DOHH2 (cell line): ENCODE measurements around the gene DNAH14.

ENCODE experiments used
- H3F3A ChIP-seq: fragments of 200-600 bp; sonication (generic), shearing (Covaris generic); 2 replicates; pipeline ENCODE4 v1.6.0; 2016; ENCODE audit warnings: antibody characterized with exemption, mild to moderate bottlenecking; ENCODE audit not compliant: control insufficient read depth, insufficient read depth
- H3K27ac ChIP-seq: fragments of 200-600 bp; sonication (generic); 2 replicates; pipeline ENCODE4 v1.5.1; 2014; ENCODE audit warnings: low read depth, mild to moderate bottlenecking, low read length, moderate library complexity
- H3K27me3 ChIP-seq: fragments of 200-600 bp; sonication (generic); 2 replicates; pipeline ENCODE4 v1.6.1; 2014; ENCODE audit warnings: mild to moderate bottlenecking, low read length, mixed read lengths; ENCODE audit not compliant: control insufficient read depth
- H3K36me3 ChIP-seq: fragments of 200-600 bp; sonication (generic); 2 replicates; pipeline ENCODE4 v1.6.1; 2014; ENCODE audit warnings: mild to moderate bottlenecking, low read length, moderate library complexity, mixed read lengths; ENCODE audit not compliant: control insufficient read depth
- H3K4me1 ChIP-seq: fragments of 200-600 bp; sonication (generic); 2 replicates; pipeline ENCODE4 v1.6.1; 2014; ENCODE audit warnings: mild to moderate bottlenecking, low read length, mixed read lengths; ENCODE audit not compliant: control insufficient read depth
- H3K4me2 ChIP-seq: fragments of 200-600 bp; sonication (generic); 2 replicates; pipeline ENCODE4 v1.6.0; 2014; ENCODE audit warnings: mild to moderate bottlenecking, low read length, moderate library complexity
- H3K4me3 ChIP-seq: fragments of 200-600 bp; sonication (generic); 2 replicates; pipeline ENCODE4 v1.5.1; 2014; ENCODE audit warnings: mild to moderate bottlenecking, low read length, mixed read lengths
- H3K79me2 ChIP-seq: fragments of 200-600 bp; sonication (generic); 2 replicates; pipeline ENCODE4 v1.6.1; 2014; ENCODE audit warnings: mild to moderate bottlenecking, low read length, mixed read lengths; ENCODE audit not compliant: control insufficient read depth
- H3K9me2 ChIP-seq: fragments of 200-600 bp; sonication (generic); replicated peaks from 2 replicates; pipeline ENCODE4 v1.6.1; 2014; ENCODE audit warnings: mild to moderate bottlenecking, low read length, mixed read lengths; ENCODE audit not compliant: control insufficient read depth
- H3K9me3 ChIP-seq: fragments of 200-600 bp; sonication (generic); 2 replicates; pipeline ENCODE4 v1.6.1; 2014; ENCODE audit warnings: antibody characterized with exemption, low read length, mixed read lengths; ENCODE audit not compliant: control insufficient read depth, insufficient read depth
- H4K20me1 ChIP-seq: fragments of 200-600 bp; sonication (generic); 2 replicates; pipeline ENCODE4 v1.6.0; 2014; ENCODE audit warnings: low read depth, mild to moderate bottlenecking, antibody characterized with exemption, low read length, moderate library complexity; ENCODE audit not compliant: control insufficient read depth, insufficient read depth
- EZH2phosphoT487 ChIP-seq: fragments of 200-600 bp; sonication (generic); IDR thresholded peaks from 2 replicates; pipeline ENCODE4 v1.6.1; 2017; ENCODE audit warnings: borderline replicate concordance, mild to moderate bottlenecking, antibody characterized with exemption, low read length, moderate library complexity, mixed read lengths
- TF ChIP-seq, protein P1 (sequence below): fragments of 200-600 bp; sonication (generic); IDR thresholded peaks from one replicate; pipeline ENCODE4 v1.5.1; 2014; ENCODE audit warnings: antibody characterized with exemption, mild to moderate bottlenecking, low read depth, low read length; ENCODE audit not compliant: poor library complexity, severe bottlenecking

The DNAH14 gene

GRCh38 chr1:225426395-225427234 lies 497.1 kb downstream of the DNAH14 start:
- H3K36me3 ChIP-seq, result peaks cover 60% of the 10 kb centered on the region
- peak overlapping the region; percentile 86 for H3K4me2 ChIP-seq
- peak overlapping the region; percentile 82 for H3K27ac ChIP-seq
- H3K4me1 ChIP-seq, result peaks cover 41% of the 10 kb centered on the region
- H3K79me2 ChIP-seq, result peaks cover 63% of the 10 kb centered on the region
- peaks cover 8% of the 10 kb centered on the region; the same call in 1 of the 2 replicates for H3F3A ChIP-seq
- peaks cover 2% of the 10 kb centered on the region; the same call in 1 of the 2 replicates for H3K9me3 ChIP-seq
- no peaks in the 10 kb centered on the region for H3K9me2 ChIP-seq
- no peaks in the 10 kb centered on the region for H3K27me3 ChIP-seq
- no peak for TF ChIP-seq EZH2phosphoT487
- TF ChIP-seq, protein P1, sequence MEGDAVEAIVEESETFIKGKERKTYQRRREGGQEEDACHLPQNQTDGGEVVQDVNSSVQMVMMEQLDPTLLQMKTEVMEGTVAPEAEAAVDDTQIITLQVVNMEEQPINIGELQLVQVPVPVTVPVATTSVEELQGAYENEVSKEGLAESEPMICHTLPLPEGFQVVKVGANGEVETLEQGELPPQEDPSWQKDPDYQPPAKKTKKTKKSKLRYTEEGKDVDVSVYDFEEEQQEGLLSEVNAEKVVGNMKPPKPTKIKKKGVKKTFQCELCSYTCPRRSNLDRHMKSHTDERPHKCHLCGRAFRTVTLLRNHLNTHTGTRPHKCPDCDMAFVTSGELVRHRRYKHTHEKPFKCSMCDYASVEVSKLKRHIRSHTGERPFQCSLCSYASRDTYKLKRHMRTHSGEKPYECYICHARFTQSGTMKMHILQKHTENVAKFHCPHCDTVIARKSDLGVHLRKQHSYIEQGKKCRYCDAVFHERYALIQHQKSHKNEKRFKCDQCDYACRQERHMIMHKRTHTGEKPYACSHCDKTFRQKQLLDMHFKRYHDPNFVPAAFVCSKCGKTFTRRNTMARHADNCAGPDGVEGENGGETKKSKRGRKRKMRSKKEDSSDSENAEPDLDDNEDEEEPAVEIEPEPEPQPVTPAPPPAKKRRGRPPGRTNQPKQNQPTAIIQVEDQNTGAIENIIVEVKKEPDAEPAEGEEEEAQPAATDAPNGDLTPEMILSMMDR, result no peak
- H4K20me1 ChIP-seq, result peaks cover 39% of the 10 kb centered on the region
- H3K4me3 ChIP-seq, result peak overlapping the region; percentile 94

- Histone ChIP-seq H4K20me1 (peaks cover 33% of the 10 kb centered on the region), H3K27ac (peak within 1 kb of the TSS; percentile 82), H3K36me3 (peaks cover 51% of the 10 kb centered on the region), H3K9me3 (peaks cover 4% of the 10 kb centered on the region; the same call in 1 of the 2 replicates), H3K9me2 (no peaks in the 10 kb centered on the region), H3K4me3 (peak within 1 kb of the TSS; percentile 94), H3K79me2 (peaks cover 55% of the 10 kb centered on the region), H3F3A (peaks cover 8% of the 10 kb centered on the region; the same call in 1 of the 2 replicates), H3K27me3 (no peaks in the 10 kb centered on the region), H3K4me2 (peak within 1 kb of the TSS; percentile 86), H3K4me1 (peaks cover 41% of the 10 kb centered on the region)
- TF ChIP-seq EZH2phosphoT487, result no peak
- TF ChIP-seq, protein P1, result no peak
These were observed 498.0 kb downstream of the DNAH14 start, which contains the start of gene LBR for GRCh38 chr1:225427235-225428067. Gene LBR (minus strand): TSS chr1:225428038. CDS start chr1:225424075, 3,963 bp downstream.

DNA sequence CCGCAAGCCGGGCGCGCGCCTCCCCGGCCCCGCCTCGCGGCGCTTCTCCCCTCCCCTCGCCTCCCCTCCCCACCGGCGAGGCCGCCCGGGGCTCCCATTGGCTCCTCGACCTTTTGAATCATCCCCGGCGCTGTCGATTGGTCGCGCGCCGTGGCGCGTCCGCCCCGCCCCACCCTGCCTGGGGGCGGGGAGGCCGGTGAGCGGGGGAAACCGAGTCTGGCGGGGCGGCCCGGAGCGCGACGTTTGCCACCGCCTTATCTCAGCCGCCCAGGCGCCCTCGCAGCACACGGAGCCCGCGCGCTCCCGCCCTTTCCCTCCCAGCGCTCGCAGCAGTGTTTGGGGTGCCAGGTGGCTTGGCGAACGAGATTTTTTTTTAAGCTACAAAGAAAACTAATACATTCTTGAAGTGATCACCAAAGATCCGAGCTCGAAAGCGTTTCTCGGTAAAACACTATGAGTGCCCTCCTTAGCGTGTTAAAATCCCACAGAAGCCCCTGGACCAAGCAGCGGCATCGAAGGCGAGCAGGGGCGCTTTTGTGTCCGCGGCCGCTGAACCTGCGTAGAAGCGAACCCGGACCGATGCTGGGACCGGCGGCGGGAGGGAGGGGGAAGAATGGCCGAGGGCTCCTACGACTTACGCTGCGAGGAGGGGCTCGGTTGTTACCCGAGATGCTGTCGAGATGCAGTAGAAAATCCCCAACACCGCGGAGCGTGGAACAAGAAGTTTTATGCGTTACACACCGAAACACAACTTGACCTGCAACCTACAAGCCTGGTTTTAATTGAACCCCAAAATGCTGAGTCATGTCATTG lies 498.8 kb downstream of the DNAH14 start:
- Histone ChIP-seq H4K20me1 (peaks cover 27% of the 10 kb centered on the region), H3K4me2 (peak overlapping the region; percentile 86), H3F3A (peaks cover 8% of the 10 kb centered on the region; the same call in 1 of the 2 replicates), H3K27ac (peak overlapping the region; percentile 82), H3K9me3 (peaks cover 4% of the 10 kb centered on the region; the same call in 1 of the 2 replicates), H3K79me2 (peaks cover 46% of the 10 kb centered on the region), H3K36me3 (peaks cover 43% of the 10 kb centered on the region), H3K9me2 (no peaks in the 10 kb centered on the region), H3K4me3 (peak overlapping the region; percentile 94), H3K27me3 (no peaks in the 10 kb centered on the region), H3K4me1 (peaks cover 41% of the 10 kb centered on the region)
- TF ChIP-seq, protein P1, result no peak
- TF ChIP-seq EZH2phosphoT487, result no peak
